Lung microvascular endothelial cell (primary cell): ENCODE data around the gene ZNF836. TPM values are rescaled to one million over a fixed set of nuclear protein-coding genes. Genes with fewer than 3 reads are reported as not detected.
A peak's percentile ranks its signal among the peaks of the same experiment; 100 is the strongest.

Experiments
- DNase-seq, 2 donors: peaks; one replicate each; pipeline versions ENCODE4 v3.0.0 to v3.0.0-alpha.2; 2010; ENCODE audit warnings: low read depth in 2 of 2
- total RNA-seq: library from RNA; depleted of rRNA; stranded (reverse); fragments of >200 nt; gene quantifications from 2 replicates; pipeline ENCODE4 v1.2.1, GENCODE V29; 2014

ZNF836 gene
- total RNA-seq, 1 donor from 2014 or later = 7.7 TPM

- peak; percentile 76 to 82 for DNase-seq
Observed at GRCh38 chr19:52188822-52189734, 17.7 kb upstream of the ZNF836 start.

- DNase-seq = no peak
Observed at GRCh38 chr19:52187407-52187806, 16.0 kb upstream of the ZNF836 start.

- DNase-seq = no peak
Observed at GRCh38 chr19:52176574-52176973, 5.2 kb upstream of the ZNF836 start.

- DNase-seq = no peak
Observed at GRCh38 chr19:52172347-52172746, 926 bp upstream of the ZNF836 start.

- peak; percentile 16 to 26 for DNase-seq
Observed at GRCh38 chr19:52170863-52171320, 529 bp downstream of the ZNF836 start.

GRCh38 chr19:52170304-52170703, 1.1 kb downstream of the ZNF836 start:
- DNase-seq = peak in 1 of 2 donors; percentile 5

- no peak for DNase-seq
Observed at GRCh38 chr19:52155596-52156359, 15.6 kb downstream of the ZNF836 start.

GRCh38 chr19:52148256-52148655, 23.2 kb downstream of the ZNF836 start:
- peak; percentile 27 to 40 for DNase-seq

GRCh38 chr19:52142001-52142595, 29.3 kb downstream of the ZNF836 start:
- no peak for DNase-seq

- no peak for DNase-seq
Observed at GRCh38 chr19:52141203-52141602, 30.2 kb downstream of the ZNF836 start.

- no peak for DNase-seq
Observed at GRCh38 chr19:52140032-52140710, 31.2 kb downstream of the ZNF836 start.

- DNase-seq = peak; percentile 94 to 96
Observed at GRCh38 chr19:52139252-52140031, 32.0 kb downstream of the ZNF836 start, which contains the start of gene ZNF616. TSS of gene ZNF616 (minus strand) at chr19:52139938. CDS start at chr19:52130512, 9,426 bp downstream.

- DNase-seq = no peak
Observed at GRCh38 chr19:52138983-52139251, 32.5 kb downstream of the ZNF836 start.

GRCh38 chr19:52138278-52138982, 33.0 kb downstream of the ZNF836 start:
- DNase-seq = peak; percentile 28 to 33

- DNase-seq = no peak
Observed at GRCh38 chr19:52120286-52120685, 51.1 kb downstream of the ZNF836 start.

- DNase-seq = no peak
Observed at GRCh38 chr19:52115526-52116053, 55.8 kb downstream of the ZNF836 start.

GRCh38 chr19:52114691-52115090, 56.7 kb downstream of the ZNF836 start:
- no peak for DNase-seq

- no peak for DNase-seq
Observed at GRCh38 chr19:52112624-52113023, 58.8 kb downstream of the ZNF836 start.

GRCh38 chr19:52110780-52111179, 60.6 kb downstream of the ZNF836 start:
- DNase-seq = no peak
